Glutamatergic neuron (in vitro differentiated cells): ENCODE measurements around the gene SLC66A2. TPM values are rescaled to one million over a fixed set of nuclear protein-coding genes. Genes with fewer than 3 reads are reported as not detected.

Source experiments
- DNase-seq: peaks from one replicate; pipeline ENCODE4 v3.0.0; 2022
- H3K27ac Mint-ChIP-seq: one replicate; pipeline ENCODE4 v1.8.0; 2020; ENCODE audit warnings: mild to moderate bottlenecking, mixed read lengths, inconsistent platforms; ENCODE audit not compliant: unreplicated experiment
- H3K27me3 Mint-ChIP-seq: one replicate; pipeline ENCODE4 v1.8.0; 2020; ENCODE audit warnings: mild to moderate bottlenecking, moderate library complexity, mixed read lengths, inconsistent platforms; ENCODE audit not compliant: unreplicated experiment
- H3K36me3 Mint-ChIP-seq: one replicate; pipeline ENCODE4 v1.8.0; 2020; ENCODE audit warnings: mild to moderate bottlenecking, mixed read lengths, inconsistent platforms; ENCODE audit not compliant: unreplicated experiment
- H3K4me1 Mint-ChIP-seq: one replicate; pipeline ENCODE4 v1.8.0; 2020; ENCODE audit warnings: mild to moderate bottlenecking, low read depth, mixed read lengths, inconsistent platforms; ENCODE audit not compliant: unreplicated experiment
- H3K4me3 Mint-ChIP-seq: one replicate; pipeline ENCODE4 v1.8.0; 2020; ENCODE audit warnings: mild to moderate bottlenecking, mixed read lengths, inconsistent platforms; ENCODE audit not compliant: unreplicated experiment
- H3K9me3 Mint-ChIP-seq: one replicate; pipeline ENCODE4 v1.8.0; 2020; ENCODE audit warnings: mild to moderate bottlenecking, moderate library complexity, mixed read lengths, inconsistent platforms; ENCODE audit not compliant: unreplicated experiment
- CTCF ChIP-seq: fragments of 200-600 bp; sonication (generic); IDR thresholded peaks from one replicate; pipeline ENCODE4 v1.5.0; 2021; ENCODE audit not compliant: partially characterized antibody, unreplicated experiment
- total RNA-seq: library from RNA; stranded (reverse); fragmentation: NEBNext Ultra II Directional; extraction: Animal tissue kit (Norgen Biotek cat#: 25700); gene quantifications from one replicate; pipeline ENCODE4 v1.2.1, GENCODE V29; 2021; ENCODE audit not compliant: unreplicated experiment

The SLC66A2 gene
- total RNA-seq, 1 donor from 2014 or later = 56.6 TPM

DNA sequence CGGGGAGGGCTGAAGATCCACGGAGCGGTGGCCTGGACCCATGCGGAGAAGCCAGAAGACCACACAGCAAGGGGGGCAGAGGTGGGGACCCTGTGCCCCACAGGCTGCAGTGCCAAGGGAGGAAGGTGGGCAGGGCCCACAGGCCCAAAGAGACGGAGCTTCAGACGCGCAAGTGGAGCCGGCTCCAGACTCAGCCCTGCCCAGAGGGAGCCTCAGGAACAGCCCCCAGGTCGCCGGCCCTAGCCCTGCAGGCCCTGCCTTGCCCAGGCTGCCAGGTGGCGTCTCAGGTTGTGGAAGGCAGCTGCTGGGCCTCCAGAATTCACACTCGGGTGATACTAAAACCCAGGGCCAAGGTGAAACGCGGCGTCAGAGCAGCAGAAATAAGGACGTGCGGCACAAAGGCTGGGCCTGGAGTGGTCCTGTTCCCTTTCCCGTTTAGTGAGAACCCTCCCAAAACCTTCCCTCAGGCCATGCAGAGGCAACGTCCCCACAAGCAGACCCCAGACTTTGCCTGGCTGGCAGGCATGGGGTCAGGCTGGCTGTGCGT, 36.8 kb downstream of the SLC66A2 start:
- Mint-ChIP-seq H3K9me3 (peaks cover 21% of the 10 kb centered on the region), H3K36me3 (peaks cover 18% of the 10 kb centered on the region), H3K27me3 (peaks cover 17% of the 10 kb centered on the region), H3K4me3 (no peak overlapping the region), H3K4me1 (peaks cover 10% of the 10 kb centered on the region), H3K27ac (no peak overlapping the region)
- no peak for TF ChIP-seq CTCF
- DNase-seq = no peak

GRCh38 chr18:79912994-79913831, 38.2 kb downstream of the SLC66A2 start:
- no peak overlapping the region for H3K4me3 Mint-ChIP-seq
- H3K4me1 Mint-ChIP-seq = peaks cover 10% of the 10 kb centered on the region
- peaks cover 21% of the 10 kb centered on the region for H3K9me3 Mint-ChIP-seq
- TF ChIP-seq CTCF = no peak
- peaks cover 17% of the 10 kb centered on the region for H3K27me3 Mint-ChIP-seq
- no peak for DNase-seq
- H3K36me3 Mint-ChIP-seq = peaks cover 29% of the 10 kb centered on the region
- peak overlapping the region; percentile 11 for H3K27ac Mint-ChIP-seq

DNA sequence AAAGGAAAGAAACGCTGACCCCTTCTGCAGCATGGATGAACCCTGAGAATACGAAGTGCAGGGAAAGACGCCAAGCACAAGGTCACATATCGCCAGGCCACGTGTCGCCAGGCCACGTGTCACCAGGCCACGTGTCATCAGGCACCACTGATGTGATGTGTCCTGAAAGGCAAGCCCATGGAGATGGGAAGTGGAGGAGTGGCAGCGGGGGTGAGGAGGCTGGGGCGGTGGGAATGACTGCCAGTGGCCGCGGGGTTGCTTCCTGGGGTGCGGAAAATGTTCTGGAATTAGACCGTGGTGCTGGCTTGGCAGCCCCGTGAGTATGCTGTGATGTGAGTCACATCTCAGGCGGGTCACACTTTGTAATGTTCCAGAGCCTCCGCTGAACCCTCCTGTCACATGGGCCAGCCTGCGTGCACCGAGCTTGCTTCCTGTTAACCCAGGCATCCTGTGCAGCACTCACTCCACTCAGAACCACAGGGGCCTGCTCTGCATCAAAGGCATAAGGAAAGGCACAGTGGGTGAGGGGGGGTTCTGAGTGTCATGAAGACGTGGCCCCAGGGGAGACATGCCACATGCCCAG, 39.0 kb downstream of the SLC66A2 start:
- Mint-ChIP-seq H3K4me3 (peak overlapping the region; percentile 4), H3K27ac (peak overlapping the region; percentile 44), H3K9me3 (peaks cover 21% of the 10 kb centered on the region), H3K4me1 (peaks cover 10% of the 10 kb centered on the region), H3K36me3 (peaks cover 36% of the 10 kb centered on the region), H3K27me3 (peaks cover 14% of the 10 kb centered on the region)
- no peak for TF ChIP-seq CTCF
- DNase-seq = no peak

DNA sequence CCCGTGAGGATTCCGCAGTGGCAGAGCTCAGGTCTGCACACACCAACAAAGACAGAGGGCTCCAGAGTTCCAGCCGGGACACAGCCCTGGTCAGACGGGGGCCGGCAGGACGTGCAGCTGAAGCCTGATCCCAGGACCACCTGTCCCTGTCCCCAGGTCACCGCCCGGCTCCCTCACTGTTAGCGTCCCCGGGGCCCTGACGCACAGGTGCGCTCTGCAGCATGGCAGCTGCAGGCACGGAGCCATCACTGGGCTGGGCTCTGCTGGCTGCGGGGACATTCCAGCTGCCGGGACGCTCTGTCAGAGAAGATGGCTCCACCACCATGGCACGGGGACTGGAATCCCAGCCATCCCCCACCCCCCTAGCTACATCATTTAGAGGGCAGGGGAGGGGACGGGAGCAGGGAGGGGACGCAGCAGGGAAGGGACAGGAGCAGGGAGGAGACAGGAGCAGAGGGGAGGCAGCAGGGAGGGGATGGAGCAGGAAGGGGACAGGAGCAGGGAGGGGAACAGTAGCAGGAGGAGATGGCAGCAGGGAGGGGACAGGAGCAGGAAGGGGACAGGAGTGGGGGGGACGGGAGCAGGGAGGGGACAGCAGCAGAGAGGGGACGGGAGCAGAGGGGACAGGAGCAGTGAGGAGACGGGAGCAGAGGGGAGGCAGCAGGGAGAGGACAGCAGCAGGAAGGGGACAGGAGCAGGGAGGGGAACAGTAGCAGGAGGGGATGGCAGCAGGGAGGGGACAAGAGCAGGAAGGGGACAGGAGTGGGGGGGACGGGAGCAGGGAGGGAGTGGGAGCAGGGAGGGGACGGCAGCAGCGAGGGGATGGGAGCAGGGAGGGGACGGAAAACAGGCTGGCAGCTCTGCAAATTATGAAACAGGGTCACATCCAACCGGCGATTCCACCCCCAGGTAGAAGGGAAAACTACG, 39.8 kb downstream of the SLC66A2 start:
- Mint-ChIP-seq H3K4me1 (peaks cover 10% of the 10 kb centered on the region), H3K27me3 (peaks cover 13% of the 10 kb centered on the region), H3K27ac (peak overlapping the region; percentile 75), H3K36me3 (peaks cover 33% of the 10 kb centered on the region), H3K4me3 (peak overlapping the region; percentile 4), H3K9me3 (peaks cover 21% of the 10 kb centered on the region)
- DNase-seq = peak; percentile 72
- TF ChIP-seq CTCF = no peak
